ENCODE results near the gene GJE1.
"Not testable (repeated sequence)": the region's sequence is repeated elsewhere in the genome, so short reads cannot be mapped to it uniquely, and the experiment has no call there.

GJE1 gene

DNA sequence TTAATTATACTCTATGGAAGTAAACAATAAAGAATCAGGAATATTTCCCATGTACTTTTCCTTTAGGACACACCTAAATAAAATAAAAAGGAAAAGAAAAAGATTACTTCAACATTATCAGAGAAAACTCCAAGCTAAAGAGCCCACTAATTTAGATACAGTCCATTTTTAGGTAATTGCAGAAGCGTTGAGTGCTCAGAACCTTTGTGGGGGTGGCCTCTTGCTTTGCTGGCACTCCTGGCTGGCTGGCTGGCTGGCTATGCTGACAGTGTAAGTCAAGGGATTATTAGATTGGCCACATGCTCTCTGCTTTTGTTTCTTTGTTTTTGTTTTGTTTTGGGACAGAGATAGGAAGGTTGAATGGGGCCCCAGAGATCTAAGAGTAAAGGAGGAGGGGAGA lies at the start of gene GJE1:
TSS of gene GJE1 (plus strand) at position 301 of the 400 bp plus-strand sequence. CDS start 234 bp downstream, outside the sequence.
- no peak for DNase-seq (ENCODE audit: low spot score)

- DNase-seq (ENCODE audit: low spot score) = no peak
Measured at GRCh38 chr6:142087950-142088857, 44.5 kb upstream of the GJE1 start.

DNA sequence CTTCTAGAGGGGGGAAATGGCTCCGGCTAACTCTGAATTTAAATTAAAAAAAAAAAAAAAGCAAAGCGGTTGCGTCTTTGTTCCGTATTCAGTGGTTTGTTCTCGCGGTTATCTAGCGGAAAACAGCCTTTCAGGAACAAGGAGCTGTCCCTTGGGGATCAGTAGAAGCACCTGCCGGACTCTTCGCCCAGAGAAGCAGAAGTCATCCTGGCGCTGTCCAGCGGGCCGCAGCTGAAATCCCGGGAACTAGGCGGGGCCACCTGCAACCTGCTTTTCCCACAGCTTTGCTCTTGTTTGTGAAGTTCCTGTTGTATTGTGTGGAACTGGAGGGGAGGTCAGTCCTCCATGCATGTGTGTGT lies 43.9 kb upstream of the GJE1 start:
- DNase-seq (ENCODE audit: low spot score) = no peak

DNA sequence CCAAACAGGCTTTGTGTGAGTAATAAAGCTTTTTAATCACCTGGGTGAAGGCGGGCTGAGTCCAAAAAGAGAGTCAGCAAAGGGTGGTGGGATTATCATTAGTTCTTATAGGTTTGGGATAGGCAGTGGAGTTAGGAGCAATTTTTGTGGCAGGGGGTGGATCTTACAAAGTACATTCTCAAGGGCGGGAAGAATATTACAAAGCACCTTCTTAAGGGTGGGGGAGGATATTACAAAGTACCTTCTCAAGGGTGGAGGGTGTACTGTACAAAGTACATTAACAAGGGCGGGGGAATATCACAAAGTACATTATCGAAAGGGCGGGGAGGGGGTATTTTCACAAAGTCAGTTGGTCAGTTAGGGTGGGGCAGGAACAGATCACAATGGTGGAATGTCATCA lies 27.9 kb upstream of the GJE1 start:
- not testable (repeated sequence) for DNase-seq (ENCODE audit: low spot score)

- DNase-seq (ENCODE audit: low spot score) = not testable (repeated sequence)
Measured at GRCh38 chr6:142110820-142111219, 21.9 kb upstream of the GJE1 start.

- peak; percentile 80 for DNase-seq (ENCODE audit: low spot score)
Measured at GRCh38 chr6:142112451-142113061, 20.2 kb upstream of the GJE1 start.

- DNase-seq (ENCODE audit: low spot score) = no peak
Measured at GRCh38 chr6:142117366-142117765, 15.4 kb upstream of the GJE1 start.

DNA sequence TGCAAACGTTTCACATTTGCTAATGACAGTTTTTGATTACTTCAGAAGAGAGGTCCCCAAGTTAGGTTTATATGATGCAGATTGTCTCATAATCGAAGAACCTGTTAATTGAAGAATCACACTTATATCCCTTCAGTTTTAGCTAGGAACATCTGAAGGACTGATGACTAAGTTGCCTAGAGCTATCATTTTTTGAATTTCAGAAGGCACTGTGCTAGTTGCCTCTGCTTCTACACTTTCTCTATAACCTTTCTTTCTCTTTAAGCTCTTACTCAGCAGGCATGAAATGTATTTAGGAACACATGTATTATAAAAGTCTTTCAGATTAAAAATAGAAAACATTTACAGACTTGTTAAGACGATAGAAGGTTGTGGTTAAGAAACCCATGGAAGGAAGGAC lies 14.4 kb upstream of the GJE1 start:
- no peak for DNase-seq (ENCODE audit: low spot score)

DNA sequence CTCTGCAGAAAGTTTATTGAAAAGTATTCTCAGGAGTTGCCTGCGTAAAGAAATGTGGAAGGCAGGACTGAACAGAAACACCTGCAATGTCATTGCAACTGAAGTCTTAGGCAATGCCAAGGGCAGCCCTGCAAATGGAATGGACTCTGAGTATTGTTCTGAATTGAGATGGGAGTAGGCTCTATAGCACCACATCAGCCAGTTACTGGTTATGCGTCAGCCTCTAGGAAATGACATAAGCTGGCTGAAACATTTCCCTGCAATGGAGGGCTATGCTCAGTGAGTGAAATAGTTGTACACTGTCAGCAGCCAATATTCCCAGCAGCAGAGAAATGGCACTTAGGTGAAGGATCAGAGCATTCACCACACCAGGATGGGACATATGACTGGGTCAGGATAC lies 13.8 kb upstream of the GJE1 start:
- DNase-seq (ENCODE audit: low spot score) = no peak

GRCh38 chr6:142121342-142121741 lies 11.4 kb upstream of the GJE1 start:
- no peak for DNase-seq (ENCODE audit: low spot score)

DNA sequence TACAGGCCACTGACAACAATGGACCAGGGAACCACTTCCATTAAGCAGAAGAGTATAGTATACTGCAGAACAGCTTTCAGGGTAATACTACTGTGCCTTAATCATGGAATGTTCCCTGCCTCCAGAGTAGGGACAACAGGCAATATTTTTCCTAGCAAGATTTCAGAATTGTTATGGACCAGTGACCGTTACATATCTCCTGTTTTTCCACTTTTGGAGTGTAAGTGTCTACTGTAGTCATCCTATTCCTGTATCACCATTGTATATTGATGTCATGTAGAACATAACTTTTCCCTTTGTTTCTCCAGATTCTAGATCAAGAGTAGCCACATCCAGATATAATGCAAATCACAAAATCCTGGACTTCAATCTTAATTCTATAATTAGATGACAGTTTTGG lies 1.9 kb upstream of the GJE1 start:
- DNase-seq (ENCODE audit: low spot score) = no peak

DNA sequence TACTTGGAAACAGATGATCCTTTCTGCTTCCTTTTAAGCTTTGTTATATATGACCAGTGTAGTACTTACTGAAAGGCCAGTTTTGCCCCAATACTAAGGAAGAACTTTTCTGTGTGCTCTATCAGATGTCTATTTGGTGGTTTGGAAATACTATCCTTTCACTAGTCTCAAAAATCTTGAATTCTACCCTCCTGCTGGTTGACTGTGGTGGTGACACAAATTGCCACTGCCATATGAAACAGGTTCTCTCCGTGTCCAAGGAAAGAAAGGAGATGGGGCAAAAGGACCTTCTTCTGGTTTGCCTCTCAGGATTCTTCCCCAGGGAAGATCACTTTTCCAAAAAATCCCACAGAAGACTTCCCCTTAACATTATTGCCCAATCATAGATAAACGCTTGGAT lies 6.2 kb downstream of the GJE1 start:
- no peak for DNase-seq (ENCODE audit: low spot score)

DNA sequence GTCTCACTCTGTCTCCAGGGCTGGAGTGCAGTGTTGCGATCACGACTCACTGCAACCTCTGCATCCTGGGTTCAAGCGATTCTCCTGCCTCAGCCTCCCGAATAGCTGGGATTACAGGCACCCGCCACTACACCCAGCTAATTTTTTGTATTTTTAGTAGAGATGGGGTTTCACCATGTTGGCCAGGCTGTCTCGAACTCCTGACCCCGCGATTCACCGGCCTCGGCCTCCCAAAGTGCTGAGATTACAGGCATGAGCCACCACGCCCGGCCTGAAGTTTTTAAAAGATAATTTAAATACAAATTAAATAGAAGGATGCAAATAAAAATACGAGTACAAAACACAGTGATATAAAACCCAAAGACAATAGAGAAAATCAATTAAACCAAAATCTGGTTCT lies 8.8 kb downstream of the GJE1 start:
- DNase-seq (ENCODE audit: low spot score) = not testable (repeated sequence)

DNA sequence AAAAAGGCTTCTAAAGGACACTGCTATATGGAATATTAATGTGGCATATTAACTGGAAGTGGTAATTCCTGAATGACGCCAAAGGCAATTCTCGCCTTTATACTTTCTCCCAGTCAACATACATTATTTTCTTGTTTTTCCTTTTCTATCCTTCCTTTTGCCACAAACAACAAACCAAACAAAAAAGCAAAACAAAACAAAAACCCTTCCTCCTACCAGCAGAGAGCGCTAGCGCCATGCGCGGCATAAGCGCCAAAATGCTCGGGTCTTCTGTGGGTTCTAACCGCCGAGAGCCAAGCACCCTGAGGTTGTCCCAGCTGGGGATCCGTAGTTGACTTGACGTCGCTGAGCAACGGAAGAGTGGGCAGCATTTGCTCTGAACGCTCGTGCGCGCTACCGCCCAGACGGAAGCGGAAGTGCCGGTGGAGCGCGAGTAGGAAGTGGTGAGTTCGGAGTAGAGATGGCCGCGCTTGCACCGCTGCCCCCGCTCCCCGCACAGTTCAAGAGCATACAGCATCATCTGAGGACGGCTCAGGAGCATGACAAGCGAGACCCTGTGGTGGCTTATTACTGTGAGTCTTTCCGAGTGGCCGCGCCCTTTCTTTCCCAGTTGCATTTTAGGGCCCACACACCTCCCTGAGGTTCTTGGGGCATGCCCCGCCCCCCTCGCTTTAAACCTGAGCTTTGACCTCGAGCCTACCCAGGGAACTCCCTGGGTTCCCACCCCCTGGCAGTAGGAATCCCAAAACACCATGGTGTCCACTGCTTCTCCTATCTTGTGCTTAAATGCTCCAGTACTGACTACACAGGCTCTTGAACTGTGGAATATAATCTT lies 14.3 kb downstream of the GJE1 start, which contains the start of the genes NMBR and VTA1:
TSS of gene NMBR (minus strand) at position 295 of the 835 bp plus-strand sequence. CDS start 58,464 bp downstream, outside the sequence.
TSS of gene VTA1 (plus strand) at position 436 of the 835 bp plus-strand sequence. CDS start at position 461, 25 bp downstream.
- peak; percentile 99 for DNase-seq (ENCODE audit: low spot score)

DNA sequence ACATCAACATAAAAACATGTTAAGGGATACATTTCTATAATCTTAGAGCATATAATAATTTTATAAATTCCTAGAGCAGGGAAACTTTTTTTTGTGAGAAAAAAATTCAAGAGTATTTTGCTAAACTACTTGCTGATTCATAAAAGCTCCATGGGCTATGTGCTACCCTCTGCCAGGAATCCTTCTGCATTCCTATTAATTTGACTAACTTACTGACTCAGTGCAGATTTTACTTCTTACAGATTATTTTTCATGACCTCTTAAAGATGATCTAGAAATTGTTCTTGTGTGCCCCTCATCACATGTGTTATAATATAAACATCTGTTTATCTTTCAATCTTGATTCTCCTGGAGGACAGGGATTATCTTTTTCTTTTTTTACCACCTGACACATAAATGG lies 20.0 kb downstream of the GJE1 start:
- no peak for DNase-seq (ENCODE audit: low spot score)

GRCh38 chr6:142153196-142153595 lies 20.5 kb downstream of the GJE1 start:
- DNase-seq (ENCODE audit: low spot score) = no peak

DNA sequence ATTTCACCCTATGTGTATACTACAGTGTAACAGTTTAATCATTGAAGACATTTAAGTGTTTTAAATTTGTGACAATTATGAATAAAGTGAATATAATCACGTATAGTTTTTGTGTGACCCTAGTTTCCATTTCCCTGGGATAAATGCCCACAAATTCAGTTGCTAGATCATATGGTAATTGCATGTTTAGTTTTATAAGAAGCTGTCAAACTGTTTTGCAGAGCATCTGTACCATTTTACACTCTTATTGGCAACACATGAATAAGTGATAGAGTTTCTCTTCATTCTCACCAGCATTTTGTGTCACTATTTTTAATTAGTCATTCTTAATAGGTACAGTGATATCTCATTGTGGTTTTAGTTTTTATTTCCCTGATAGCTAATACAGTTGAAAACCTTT lies 21.6 kb downstream of the GJE1 start:
- no peak for DNase-seq (ENCODE audit: low spot score)

GRCh38 chr6:142155091-142155490 lies 22.4 kb downstream of the GJE1 start:
- DNase-seq (ENCODE audit: low spot score) = no peak

GRCh38 chr6:142155895-142156757 lies 23.4 kb downstream of the GJE1 start:
- peak; percentile 55 for DNase-seq (ENCODE audit: low spot score)

DNA sequence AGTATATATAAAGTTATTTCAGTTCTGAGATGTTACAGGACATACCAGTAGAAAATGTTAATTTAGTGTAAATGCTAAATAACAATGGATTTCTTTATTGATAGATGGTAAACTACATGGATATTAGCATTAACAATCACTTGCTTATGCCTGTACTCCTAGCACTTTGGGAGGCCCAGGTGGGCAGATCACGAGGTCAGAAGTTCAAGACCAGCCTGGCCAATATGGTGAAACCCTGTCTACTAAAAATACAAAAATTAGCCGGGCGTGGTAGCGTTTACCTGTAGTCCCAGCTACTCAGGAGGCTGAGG lies 24.0 kb downstream of the GJE1 start:
- DNase-seq (ENCODE audit: low spot score) = not testable (repeated sequence)

DNA sequence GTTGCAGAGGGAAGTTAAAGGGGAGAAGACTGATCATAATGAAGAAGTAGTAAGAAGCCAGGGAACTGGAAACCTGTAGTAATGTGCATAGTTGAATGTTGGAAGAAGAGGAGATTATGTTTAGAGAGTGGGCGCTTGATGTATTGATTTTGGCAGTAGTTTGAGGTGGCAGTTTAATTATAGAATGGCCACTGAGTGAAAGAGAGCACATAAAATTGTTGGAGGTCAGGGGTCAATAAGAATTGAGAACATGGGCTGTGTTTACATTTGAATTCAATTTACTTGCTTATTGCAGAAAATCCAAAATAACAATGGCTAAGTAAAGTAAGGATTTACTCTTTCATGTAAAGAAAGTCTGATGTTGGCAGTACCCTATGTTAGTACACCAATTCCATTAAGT lies 30.1 kb downstream of the GJE1 start:
- DNase-seq (ENCODE audit: low spot score) = no peak

DNA sequence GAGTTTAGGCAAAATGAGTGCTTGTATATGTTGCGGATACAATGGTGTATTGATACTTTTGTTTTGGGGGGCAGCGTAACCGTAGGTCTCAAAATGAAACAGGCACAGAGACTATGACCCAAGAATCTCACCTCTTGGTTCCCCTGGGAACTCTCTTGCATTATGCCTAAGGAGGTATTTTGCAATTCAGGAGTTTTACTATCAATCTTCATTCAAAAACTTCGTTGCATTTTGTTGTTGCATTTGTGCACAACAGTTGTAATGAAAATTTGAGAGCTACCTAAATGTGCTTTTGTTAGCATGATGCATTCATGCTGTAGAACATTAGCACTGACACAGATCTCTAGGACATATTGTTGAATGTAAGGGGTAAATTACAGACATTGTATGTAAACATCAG lies 32.5 kb downstream of the GJE1 start:
- DNase-seq (ENCODE audit: low spot score) = no peak
